Measurements from ENCODE around the gene PCDH17. TPM values are rescaled to one million over a fixed set of nuclear protein-coding genes. Genes with fewer than 3 reads are reported as not detected.

The PCDH17 gene
- total and polyA plus RNA-seq, 2 of the 8 experiments (the other 6 are each of a cell fraction or from before 2014, with no cell fraction given), result 0.20 to 0.60 TPM

GRCh38 chr13:57665481-57665880, 33.9 kb downstream of the PCDH17 start (continued):
- TF ChIP-seq RBBP5 (IDR thresholded peaks at IDR 0.05; ENCODE audit: borderline replicate concordance, low read depth, low read length) (no peak), ATF2 (IDR thresholded peaks at IDR 0.05; ENCODE audit: low read length) (no peak)

All from H1 (cell line).